ENCODE results near the gene NEK7. TPM values are rescaled to one million over a fixed set of nuclear protein-coding genes. Genes with fewer than 3 reads are reported as not detected.

NEK7 gene
- total and polyA plus RNA-seq, 4 donors, result 60.1 to 164 (median 106) TPM

GRCh38 chr1:198267921-198268320 is 111.1 kb downstream of the NEK7 start:
- no peak overlapping the region for H3K4me3 ChIP-seq (ENCODE audit: low read length in 2 of 2)
- H3K36me3 ChIP-seq (ENCODE audit: control insufficient read depth in 1 of 2, insufficient read depth in 2 of 2, low read length in 1 of 2), result no peaks in the 10 kb centered on the region
- H3K27ac ChIP-seq (ENCODE audit: low read depth in 1 of 2, low read length in 2 of 2), result no peak overlapping the region
- no peak for DNase-seq
- peaks cover 0 to 8% of the 10 kb centered on the region in 2 donors for H3K4me1 ChIP-seq (ENCODE audit: control insufficient read depth in 1 of 2, insufficient read depth in 2 of 2, low read length in 2 of 2)
- ATAC-seq (ENCODE audit: low FRiP score), result no peak
- intact Hi-C loops (cut with DNase I), result loop anchor here (10.0 kb wide), 2 partner anchors 113 to 173 kb away; partner anchors contain the start of gene NEK7 (in 1 of the 2)
- no peaks in the 10 kb centered on the region for H3K9me3 ChIP-seq (ENCODE audit: control insufficient read depth, low read length)
- WGBS, 2 donors, result 67 to 68% methylated on average over 4 of the region's 4 CpGs
- H3K27me3 ChIP-seq (ENCODE audit: control insufficient read depth in 1 of 2, insufficient read depth in 2 of 2, low read length in 1 of 2), result no peaks in the 10 kb centered on the region

GRCh38 chr1:198268784-198269645 is 112.2 kb downstream of the NEK7 start:
- DNase-seq (no peak), ATAC-seq (ENCODE audit: low FRiP score) (no peak)
- WGBS, 2 donors, result 65 to 70% methylated on average over 3 of the region's 3 CpGs
- no peaks in the 10 kb centered on the region for H3K27me3 ChIP-seq (ENCODE audit: control insufficient read depth in 1 of 2, insufficient read depth in 2 of 2, low read length in 1 of 2)
- no peak overlapping the region for H3K27ac ChIP-seq (ENCODE audit: low read depth in 1 of 2, low read length in 2 of 2)
- intact Hi-C loops (cut with DNase I), result loop anchor here (10.0 kb wide), 2 partner anchors 114 to 174 kb away; partner anchors contain the start of gene NEK7 (in 1 of the 2)
- no peaks in the 10 kb centered on the region for H3K36me3 ChIP-seq (ENCODE audit: control insufficient read depth in 1 of 2, insufficient read depth in 2 of 2, low read length in 1 of 2)
- no peak overlapping the region for H3K4me3 ChIP-seq (ENCODE audit: low read length in 2 of 2)
- H3K9me3 ChIP-seq (ENCODE audit: control insufficient read depth, low read length), result no peaks in the 10 kb centered on the region
- H3K4me1 ChIP-seq (ENCODE audit: control insufficient read depth in 1 of 2, insufficient read depth in 2 of 2, low read length in 2 of 2), result peaks cover 0 to 8% of the 10 kb centered on the region in 2 donors

GRCh38 chr1:198269646-198269940 is 112.8 kb downstream of the NEK7 start:
- intact Hi-C loops (cut with DNase I), result loop anchor here (10.0 kb wide), 2 partner anchors 115 to 175 kb away; partner anchors contain the start of gene NEK7 (in 1 of the 2)
- ATAC-seq (ENCODE audit: low FRiP score), result no peak
- DNase-seq, result no peak
- Histone ChIP-seq H3K4me3 (ENCODE audit: low read length in 2 of 2) (no peak overlapping the region), H3K27me3 (ENCODE audit: control insufficient read depth in 1 of 2, insufficient read depth in 2 of 2, low read length in 1 of 2) (no peaks in the 10 kb centered on the region), H3K9me3 (ENCODE audit: control insufficient read depth, low read length) (no peaks in the 10 kb centered on the region), H3K36me3 (ENCODE audit: control insufficient read depth in 1 of 2, insufficient read depth in 2 of 2, low read length in 1 of 2) (no peaks in the 10 kb centered on the region), H3K4me1 (ENCODE audit: control insufficient read depth in 1 of 2, insufficient read depth in 2 of 2, low read length in 2 of 2) (peaks cover 0 to 8% of the 10 kb centered on the region in 2 donors), H3K27ac (ENCODE audit: low read depth in 1 of 2, low read length in 2 of 2) (no peak overlapping the region)
- 85 to 94% methylated on average over 1 of the region's 1 CpG for WGBS, 2 donors

GRCh38 chr1:198270273-198270828 is 113.6 kb downstream of the NEK7 start:
- no peak overlapping the region for H3K4me3 ChIP-seq (ENCODE audit: low read length in 2 of 2)
- WGBS, 2 donors, result 5% methylated on average over 1 of the region's 1 CpG

GRCh38 chr1:198271467-198271866 is 114.7 kb downstream of the NEK7 start:
- Histone ChIP-seq H3K27me3 (ENCODE audit: control insufficient read depth in 1 of 2, insufficient read depth in 2 of 2, low read length in 1 of 2) (no peaks in the 10 kb centered on the region), H3K4me3 (ENCODE audit: low read length in 2 of 2) (no peak overlapping the region), H3K27ac (ENCODE audit: low read depth in 1 of 2, low read length in 2 of 2) (no peak overlapping the region), H3K9me3 (ENCODE audit: control insufficient read depth, low read length) (no peaks in the 10 kb centered on the region), H3K4me1 (ENCODE audit: control insufficient read depth in 1 of 2, insufficient read depth in 2 of 2, low read length in 2 of 2) (peaks cover 0 to 8% of the 10 kb centered on the region in 2 donors), H3K36me3 (ENCODE audit: control insufficient read depth in 1 of 2, insufficient read depth in 2 of 2, low read length in 1 of 2) (no peaks in the 10 kb centered on the region)
- DNase-seq (no peak), ATAC-seq (ENCODE audit: low FRiP score) (no peak)
- intact Hi-C loops (cut with DNase I), result no loop called here

More at GRCh38 chr1:198270273-198270828, 113.6 kb downstream of the NEK7 start:
- no peaks in the 10 kb centered on the region for H3K36me3 ChIP-seq (ENCODE audit: control insufficient read depth in 1 of 2, insufficient read depth in 2 of 2, low read length in 1 of 2)
- H3K27me3 ChIP-seq (ENCODE audit: control insufficient read depth in 1 of 2, insufficient read depth in 2 of 2, low read length in 1 of 2), result no peaks in the 10 kb centered on the region
- H3K4me1 ChIP-seq (ENCODE audit: control insufficient read depth in 1 of 2, insufficient read depth in 2 of 2, low read length in 2 of 2), result peaks cover 0 to 8% of the 10 kb centered on the region in 2 donors
- H3K9me3 ChIP-seq (ENCODE audit: control insufficient read depth, low read length), result no peaks in the 10 kb centered on the region
- intact Hi-C loops (cut with DNase I), result no loop called here
- ATAC-seq (ENCODE audit: low FRiP score), result no peak
- no peak for DNase-seq
- no peak overlapping the region for H3K27ac ChIP-seq (ENCODE audit: low read depth in 1 of 2, low read length in 2 of 2)

- Histone ChIP-seq H3K9me3 (ENCODE audit: control insufficient read depth, low read length) (no peaks in the 10 kb centered on the region), H3K4me3 (ENCODE audit: low read length in 2 of 2) (no peak overlapping the region), H3K27ac (ENCODE audit: low read depth in 1 of 2, low read length in 2 of 2) (no peak overlapping the region), H3K36me3 (ENCODE audit: control insufficient read depth in 1 of 2, insufficient read depth in 2 of 2, low read length in 1 of 2) (no peaks in the 10 kb centered on the region), H3K4me1 (ENCODE audit: control insufficient read depth in 1 of 2, insufficient read depth in 2 of 2, low read length in 2 of 2) (peaks cover 0 to 8% of the 10 kb centered on the region in 2 donors), H3K27me3 (ENCODE audit: control insufficient read depth in 1 of 2, insufficient read depth in 2 of 2, low read length in 1 of 2) (no peaks in the 10 kb centered on the region)
- no peak for ATAC-seq (ENCODE audit: low FRiP score)
- WGBS, 2 donors, result 3 to 5% methylated on average over 1 of the region's 1 CpG
- intact Hi-C loops (cut with DNase I), result no loop called here
- no peak for DNase-seq
Measured at GRCh38 chr1:198272492-198272891, 115.7 kb downstream of the NEK7 start.

- no peaks in the 10 kb centered on the region for H3K27me3 ChIP-seq (ENCODE audit: control insufficient read depth in 1 of 2, insufficient read depth in 2 of 2, low read length in 1 of 2)
- WGBS, 2 donors, result 71 to 91% methylated on average over 1 of the region's 1 CpG
- intact Hi-C loops (cut with DNase I), result no loop called here
- DNase-seq (no peak), ATAC-seq (ENCODE audit: low FRiP score) (no peak)
- H3K4me1 ChIP-seq (ENCODE audit: control insufficient read depth in 1 of 2, insufficient read depth in 2 of 2, low read length in 2 of 2), result peaks cover 0 to 2% of the 10 kb centered on the region in 2 donors
- no peaks in the 10 kb centered on the region for H3K36me3 ChIP-seq (ENCODE audit: control insufficient read depth in 1 of 2, insufficient read depth in 2 of 2, low read length in 1 of 2)
- H3K9me3 ChIP-seq (ENCODE audit: control insufficient read depth, low read length), result no peaks in the 10 kb centered on the region
- H3K4me3 ChIP-seq (ENCODE audit: low read length in 2 of 2), result no peak overlapping the region
- H3K27ac ChIP-seq (ENCODE audit: low read depth in 1 of 2, low read length in 2 of 2), result no peak overlapping the region
Measured at GRCh38 chr1:198273748-198274295, 117.0 kb downstream of the NEK7 start.

GRCh38 chr1:198275597-198275996 is 118.8 kb downstream of the NEK7 start:
- intact Hi-C loops (cut with DNase I), result no loop called here
- no peak overlapping the region for H3K4me3 ChIP-seq (ENCODE audit: low read length in 2 of 2)
- 71 to 75% methylated on average over 1 of the region's 1 CpG for WGBS, 2 donors
- ATAC-seq (ENCODE audit: low FRiP score) (no peak), DNase-seq (no peak)
- no peaks in the 10 kb centered on the region for H3K4me1 ChIP-seq (ENCODE audit: control insufficient read depth in 1 of 2, insufficient read depth in 2 of 2, low read length in 2 of 2)
- no peaks in the 10 kb centered on the region for H3K27me3 ChIP-seq (ENCODE audit: control insufficient read depth in 1 of 2, insufficient read depth in 2 of 2, low read length in 1 of 2)
- H3K36me3 ChIP-seq (ENCODE audit: control insufficient read depth in 1 of 2, insufficient read depth in 2 of 2, low read length in 1 of 2), result no peaks in the 10 kb centered on the region
- no peak overlapping the region for H3K27ac ChIP-seq (ENCODE audit: low read depth in 1 of 2, low read length in 2 of 2)
- no peaks in the 10 kb centered on the region for H3K9me3 ChIP-seq (ENCODE audit: control insufficient read depth, low read length)

Data from aorta (tissue), 5 donors.